Breast epithelium (tissue), 4 donors: ENCODE data around the gene NUP153. TPM values are rescaled to one million over a fixed set of nuclear protein-coding genes. Genes with fewer than 3 reads are reported as not detected.
"Not testable (repeated sequence)": the region's sequence is repeated elsewhere in the genome, so short reads cannot be mapped to it uniquely, and the experiment has no call there.

Experiments used
- DNase-seq, 2 donors: peaks; one replicate each; pipeline ENCODE4 v3.0.0-alpha.2; 2019; ENCODE audit warnings: low spot score in 2 of 2
- H3K27ac ChIP-seq, 2 donors: fragments of 200-600 bp; sonication (generic) in 1 of 2; one replicate each; pipeline ENCODE4 v1.5.1; 2016 to 2019; ENCODE audit warnings: mild to moderate bottlenecking in 1 of 2
- H3K27me3 ChIP-seq, 2 donors: fragments of 200-600 bp; sonication (generic) in 1 of 2; one replicate each; pipeline versions ENCODE4 v1.5.1 to v1.6.0; 2017 to 2019; ENCODE audit warnings: control low read depth in 1 of 2, mild to moderate bottlenecking in 1 of 2
- H3K36me3 ChIP-seq: fragments of 200-600 bp; one replicate; pipeline ENCODE4 v1.5.1; 2019
- H3K4me1 ChIP-seq, 2 donors: fragments of 200-600 bp; sonication (generic); one replicate each; pipeline ENCODE4 v1.5.1; 2016 to 2019; ENCODE audit warnings: control low read depth in 1 of 2
- H3K4me3 ChIP-seq, 3 donors: fragments of 200-600 bp; sonication (generic); 1 replicate in 2 of 3; 2 replicates in 1 of 3; pipeline ENCODE4 v1.5.1; 2016 to 2019; ENCODE audit warnings: mild to moderate bottlenecking in 3 of 3, moderate library complexity in 2 of 3
- H3K9me3 ChIP-seq, 2 donors: fragments of 200-600 bp; sonication (generic) in 1 of 2; one replicate each; pipeline ENCODE4 v1.5.1; 2016 to 2019; ENCODE audit warnings: control low read depth in 1 of 2
- CTCF ChIP-seq, 3 donors: fragments of 450-650 bp; IDR thresholded peaks; one replicate each; pipeline ENCODE4 v1.5.1; 2016 to 2017; ENCODE audit warnings: antibody characterized with exemption in 3 of 3, mild to moderate bottlenecking in 3 of 3, moderate library complexity in 3 of 3
- POLR2A ChIP-seq: fragments of 450-650 bp; IDR thresholded peaks from one replicate; pipeline ENCODE4 v1.6.1; 2016; ENCODE audit warnings: antibody characterized with exemption, mild to moderate bottlenecking, moderate library complexity
- POLR2AphosphoS5 ChIP-seq, 3 donors: sonication (generic); formaldehyde crosslinking; IDR thresholded peaks; one replicate each; pipeline ENCODE4 v1.6.1; 2017; ENCODE audit warnings: antibody characterized with exemption in 3 of 3
- intact Hi-C: fragments of 100-400 bp; cut with DNase I; formaldehyde crosslinking; loops from one replicate; pipeline ENCODE4 v1.15.1; 2023; ENCODE audit warnings: low total_unique reads
- total RNA-seq, 3 donors: library from RNA; depleted of rRNA; stranded (reverse); fragments of >200 nt; gene quantifications; one replicate each; pipeline ENCODE4 v1.1.0, GENCODE V29; 2016

Gene NUP153
- total RNA-seq, 3 donors from 2014 or later = 34.1 to 61.2 (median 38.3) TPM

DNA sequence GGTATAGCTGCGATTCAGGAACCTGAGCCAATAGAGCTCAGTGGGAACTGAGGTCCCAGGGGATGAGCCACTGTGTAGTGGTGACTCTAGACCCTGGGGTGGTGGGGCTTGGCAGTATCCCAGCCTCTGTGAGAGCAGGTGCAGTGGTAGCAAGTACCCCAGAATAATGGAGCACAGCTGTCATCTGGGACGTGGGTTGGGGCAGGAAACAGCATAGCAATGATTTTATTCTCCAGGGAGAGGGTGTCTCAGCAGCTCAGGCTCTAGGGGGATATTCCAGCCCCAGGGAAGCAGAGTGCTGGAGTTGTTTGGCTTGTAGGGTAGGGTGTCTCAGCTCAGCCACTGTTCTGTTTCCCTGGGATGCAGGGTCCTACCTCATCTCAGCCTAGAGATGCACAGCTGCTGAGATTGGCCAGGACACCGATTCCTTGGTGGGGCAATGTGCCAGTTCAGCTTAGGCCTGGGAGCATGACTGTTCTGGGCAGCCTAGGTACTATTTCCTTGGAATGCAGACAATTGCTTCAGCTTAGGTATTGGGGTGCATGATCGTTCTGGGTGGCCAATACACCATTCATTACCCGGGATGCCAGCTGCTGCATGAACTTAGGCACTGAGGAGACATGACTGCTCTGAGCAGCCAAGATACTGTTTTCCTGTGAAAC lies 34.0 kb upstream of the NUP153 start:
- no peak overlapping the region for H3K27ac ChIP-seq
- H3K9me3 ChIP-seq = peaks cover 0 to 25% of the 10 kb centered on the region in 2 donors
- TF ChIP-seq POLR2A (no peak), CTCF (IDR thresholded peaks at IDR 0.05) (no peak), POLR2AphosphoS5 (IDR thresholded peaks at IDR 0.05) (no peak)
- H3K4me1 ChIP-seq = no peaks in the 10 kb centered on the region
- H3K36me3 ChIP-seq = no peaks in the 10 kb centered on the region
- no peak overlapping the region for H3K4me3 ChIP-seq
- DNase-seq = no peak
- H3K27me3 ChIP-seq = no peaks in the 10 kb centered on the region
- intact Hi-C loops = no loop called here

DNA sequence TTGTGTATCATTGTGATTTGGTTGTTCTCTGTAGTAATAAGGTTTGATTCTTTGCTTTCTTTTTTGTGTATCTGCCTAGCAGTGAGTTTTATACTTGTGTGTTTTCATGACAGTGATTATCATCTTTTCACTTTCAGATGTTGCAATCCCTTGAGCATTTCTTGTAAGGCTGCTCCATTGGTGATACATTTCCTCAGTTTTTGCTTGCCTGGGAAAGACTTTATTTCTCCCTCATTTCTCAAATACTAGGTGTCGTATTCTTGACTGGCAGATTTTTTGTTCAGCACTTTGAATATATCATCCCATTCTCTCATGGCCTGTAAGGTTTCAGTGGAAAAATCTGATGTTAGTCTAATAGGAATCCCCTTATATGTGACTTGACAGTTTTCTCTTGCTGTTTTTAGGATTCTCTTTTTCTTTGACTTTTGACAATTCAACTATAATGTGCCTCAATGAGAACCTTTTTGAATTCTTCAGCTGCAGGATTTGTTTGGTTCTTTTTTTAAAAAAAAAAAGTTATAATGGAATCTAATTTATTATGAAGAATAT lies 31.1 kb upstream of the NUP153 start:
- no peak for TF ChIP-seq POLR2A
- Histone ChIP-seq H3K4me3 (no peak overlapping the region), H3K36me3 (no peaks in the 10 kb centered on the region), H3K27me3 (no peaks in the 10 kb centered on the region), H3K27ac (no peak overlapping the region), H3K9me3 (peaks cover 0 to 25% of the 10 kb centered on the region in 2 donors), H3K4me1 (no peaks in the 10 kb centered on the region)
- intact Hi-C loops = no loop called here
- no peak for DNase-seq

DNA sequence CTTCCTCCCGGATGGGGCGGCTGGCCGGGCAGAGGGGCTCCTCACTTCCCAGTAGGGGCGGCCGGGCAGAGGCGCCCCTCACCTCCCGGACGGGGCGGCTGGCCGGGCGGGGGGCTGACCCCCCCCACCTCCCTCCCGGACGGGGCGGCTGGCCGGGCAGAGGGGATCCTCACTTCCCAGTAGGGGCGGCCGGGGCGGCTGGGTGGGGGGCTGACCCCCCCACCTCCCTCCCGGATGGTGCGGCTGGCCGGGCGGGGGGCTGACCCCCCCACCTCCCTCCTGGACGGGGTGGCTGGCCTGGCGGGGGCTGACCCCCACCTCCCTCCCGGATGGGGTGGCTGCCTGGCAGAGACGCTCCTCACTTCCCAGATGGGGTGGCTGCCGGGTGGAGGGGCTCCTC lies 28.6 kb upstream of the NUP153 start:
- H3K4me1 ChIP-seq, H3K4me3 ChIP-seq, H3K27me3 ChIP-seq, H3K27ac ChIP-seq, H3K36me3 ChIP-seq, intact Hi-C loops, DNase-seq: not testable (repeated sequence)
- peaks cover 0 to 25% of the 10 kb centered on the region in 2 donors for H3K9me3 ChIP-seq

- H3K9me3 ChIP-seq = no peaks in the 10 kb centered on the region
- no peaks in the 10 kb centered on the region for H3K27me3 ChIP-seq
- no peak overlapping the region for H3K27ac ChIP-seq
- intact Hi-C loops = no loop called here
- H3K4me3 ChIP-seq = no peak overlapping the region
- no peak for DNase-seq
- no peaks in the 10 kb centered on the region for H3K36me3 ChIP-seq
- TF ChIP-seq POLR2A = no peak
- no peak for TF ChIP-seq POLR2AphosphoS5 (IDR thresholded peaks at IDR 0.05)
- no peak for TF ChIP-seq CTCF (IDR thresholded peaks at IDR 0.05)
- H3K4me1 ChIP-seq = no peaks in the 10 kb centered on the region
These were observed 23.5 kb upstream of the NUP153 start for GRCh38 chr6:17730078-17730704.

- no peak for DNase-seq
- H3K36me3 ChIP-seq = no peaks in the 10 kb centered on the region
- intact Hi-C loops = no loop called here
These were observed 22.7 kb upstream of the NUP153 start for GRCh38 chr6:17729223-17730077.

More at GRCh38 chr6:17729223-17730077, 22.7 kb upstream of the NUP153 start:
- Histone ChIP-seq H3K27me3 (no peaks in the 10 kb centered on the region), H3K9me3 (no peaks in the 10 kb centered on the region), H3K27ac (no peak overlapping the region), H3K4me3 (no peak overlapping the region), H3K4me1 (no peaks in the 10 kb centered on the region)
- TF ChIP-seq CTCF (IDR thresholded peaks at IDR 0.05) = no peak
- no peak for TF ChIP-seq POLR2A
- TF ChIP-seq POLR2AphosphoS5 (IDR thresholded peaks at IDR 0.05) = no peak
